ENCODE measurements around the gene KRT80. TPM values are rescaled to one million over a fixed set of nuclear protein-coding genes. Genes with fewer than 3 reads are reported as not detected.

The KRT80 gene
- total RNA-seq, 4 donors from 2014 or later: 0.34 to 1.6 TPM; not detected in 2

DNA sequence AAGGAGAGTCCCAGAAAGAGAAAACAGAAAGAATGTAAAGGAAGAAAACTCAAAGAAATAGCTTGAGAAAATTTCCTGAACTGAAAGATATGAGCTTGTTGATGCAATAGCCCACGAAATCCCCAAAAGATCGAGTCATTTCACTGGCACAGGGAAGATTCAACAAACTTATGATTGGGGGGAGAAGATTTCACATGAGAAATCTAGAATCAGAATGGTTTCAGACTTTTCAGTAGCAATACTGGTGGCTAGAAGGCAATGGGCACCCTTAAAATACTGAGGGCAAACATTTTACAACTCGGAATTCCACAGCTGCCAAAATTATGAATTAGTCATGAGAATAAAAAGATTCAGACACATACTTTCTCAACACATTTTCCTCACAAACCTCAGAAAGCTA is 32.3 kb upstream of the KRT80 start:
- intact Hi-C loops (cut with DNase I): no loop called here
- Histone ChIP-seq H3K4me3 (replicated peaks in 1 of 3) (no peak overlapping the region), H3K27ac (no peak overlapping the region), H3K9me3 (no peaks in the 10 kb centered on the region), H3K4me1 (peaks cover 35 to 60% of the 10 kb centered on the region in 2 donors), H3K27me3 (no peaks in the 10 kb centered on the region), H3K36me3 (no peaks in the 10 kb centered on the region)
- WGBS, 2 donors: 87 to 90% methylated on average over 3 of the region's 3 CpGs
- TF ChIP-seq CTCF (IDR thresholded peaks at IDR 0.05) (no peak), POLR2A (IDR thresholded peaks at IDR 0.05) (no peak)
- no peak for DNase-seq

DNA sequence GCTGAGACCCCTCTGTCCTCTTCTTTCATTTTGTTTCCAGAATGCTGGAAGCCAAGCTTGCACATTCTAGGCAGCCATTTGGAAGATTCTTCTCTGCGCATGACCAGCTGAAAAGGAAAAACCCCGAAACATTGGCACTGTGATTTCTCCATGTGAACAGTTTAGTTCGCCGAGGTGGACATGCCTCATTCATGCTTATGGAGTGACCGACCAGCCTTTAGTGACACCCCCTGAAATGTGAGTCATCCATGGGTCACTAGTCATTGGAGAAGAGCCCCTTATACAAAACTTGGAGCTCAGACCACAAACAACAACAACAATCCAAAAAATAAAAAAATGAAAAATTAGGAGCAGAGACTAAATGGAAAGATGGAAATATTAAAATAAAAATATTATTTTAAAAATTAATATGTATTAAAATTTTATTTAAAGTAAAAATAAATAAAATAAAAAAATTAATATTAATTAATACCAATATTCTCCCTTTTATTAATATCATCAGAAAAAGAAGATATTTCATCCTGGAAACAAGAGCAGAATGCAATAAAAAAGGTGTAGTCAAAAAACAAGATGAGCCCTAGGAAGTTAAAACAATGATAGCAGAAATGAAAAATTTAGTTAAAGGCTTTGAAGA is 31.7 kb upstream of the KRT80 start:
- DNase-seq: peak in 1 of 2 donors; percentile 2
- TF ChIP-seq POLR2A (IDR thresholded peaks at IDR 0.05) (no peak), CTCF (IDR thresholded peaks at IDR 0.05) (no peak)
- intact Hi-C loops (cut with DNase I): no loop called here
- Histone ChIP-seq H3K4me1 (peaks cover 40 to 66% of the 10 kb centered on the region in 2 donors), H3K36me3 (no peaks in the 10 kb centered on the region), H3K4me3 (replicated peaks in 1 of 3) (no peak overlapping the region), H3K9me3 (no peaks in the 10 kb centered on the region), H3K27ac (peak overlapping the region in 1 of 3 donors; percentile 34), H3K27me3 (no peaks in the 10 kb centered on the region)
- WGBS, 2 donors: 85 to 88% methylated on average over 5 of the region's 5 CpGs

- no peaks in the 10 kb centered on the region for H3K27me3 ChIP-seq
- no peak overlapping the region for H3K4me3 ChIP-seq (replicated peaks in 1 of 3)
- peak overlapping the region; percentile 23 to 34 (median 24) for H3K27ac ChIP-seq
- WGBS, 2 donors: 71 to 82% methylated on average over 4 of the region's 4 CpGs
- no peaks in the 10 kb centered on the region for H3K9me3 ChIP-seq
- intact Hi-C loops (cut with DNase I): no loop called here
- peaks cover 48 to 74% of the 10 kb centered on the region in 2 donors for H3K4me1 ChIP-seq
- peak in 1 of 2 donors; percentile 1 for DNase-seq
- TF ChIP-seq POLR2A (IDR thresholded peaks at IDR 0.05) (no peak), CTCF (IDR thresholded peaks at IDR 0.05) (no peak)
- no peaks in the 10 kb centered on the region for H3K36me3 ChIP-seq
These were observed 30.9 kb upstream of the KRT80 start for GRCh38 chr12:52222692-52223091.

DNA sequence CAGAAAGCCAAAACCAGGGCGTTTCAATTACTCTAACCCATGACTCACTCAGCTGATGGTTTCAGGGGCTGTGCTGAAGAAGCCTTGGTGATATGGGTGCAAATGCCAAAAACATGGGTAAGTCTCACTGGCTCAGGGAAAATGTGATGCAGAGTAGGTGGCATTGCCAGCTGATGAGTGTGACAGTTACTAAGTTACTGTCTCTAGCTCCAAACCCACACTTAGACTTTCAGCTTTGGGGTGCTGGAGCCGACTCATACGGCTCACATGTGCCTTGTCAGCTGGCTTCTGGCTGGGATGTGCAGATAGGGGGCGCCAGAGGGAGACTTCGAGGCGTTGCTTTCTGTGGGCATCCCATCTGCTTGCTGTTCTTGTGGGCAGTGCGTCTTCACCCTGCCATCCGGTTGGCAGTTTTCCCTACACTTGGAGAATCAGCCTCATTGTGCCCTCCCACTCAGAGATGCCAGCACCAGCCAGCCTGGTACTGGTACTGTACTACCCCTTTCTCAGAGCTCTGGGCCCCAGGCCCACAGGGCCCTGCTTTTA is 30.2 kb upstream of the KRT80 start:
- no peak overlapping the region for H3K4me3 ChIP-seq (replicated peaks in 1 of 3)
- no peaks in the 10 kb centered on the region for H3K9me3 ChIP-seq
- peak in 4 of 6 experiments; percentile 37 to 55 (median 50) for TF ChIP-seq CTCF (IDR thresholded peaks at IDR 0.05)
- no peak for TF ChIP-seq POLR2A (IDR thresholded peaks at IDR 0.05)
- WGBS, 2 donors: 35 to 49% methylated on average over 3 to 7 of the region's 8 CpGs
- H3K4me1 ChIP-seq: peaks cover 55 to 82% of the 10 kb centered on the region in 2 donors
- DNase-seq: peak; percentile 71 to 82
- H3K27me3 ChIP-seq: no peaks in the 10 kb centered on the region
- intact Hi-C loops (cut with DNase I): no loop called here
- no peaks in the 10 kb centered on the region for H3K36me3 ChIP-seq
- H3K27ac ChIP-seq: peak overlapping the region; percentile 16 to 34 (median 24)

- Histone ChIP-seq H3K9me3 (no peaks in the 10 kb centered on the region), H3K27ac (peak overlapping the region in 2 of 3 donors; percentile 24 to 91), H3K4me3 (replicated peaks in 1 of 3) (no peak overlapping the region), H3K4me1 (peaks cover 58 to 83% of the 10 kb centered on the region in 2 donors), H3K36me3 (no peaks in the 10 kb centered on the region), H3K27me3 (no peaks in the 10 kb centered on the region)
- intact Hi-C loops (cut with DNase I): no loop called here
- 92 to 93% methylated on average over 4 of the region's 4 CpGs for WGBS, 2 donors
- no peak for TF ChIP-seq CTCF (IDR thresholded peaks at IDR 0.05)
- TF ChIP-seq POLR2A (IDR thresholded peaks at IDR 0.05): no peak
- no peak for DNase-seq
These were observed 29.4 kb upstream of the KRT80 start for GRCh38 chr12:52221070-52221781.
